Trophoblast cell (in vitro differentiated cells and primary cell): ENCODE measurements around the gene ZNF99.
"Not testable (repeated sequence)": the region's sequence is repeated elsewhere in the genome, so short reads cannot be mapped to it uniquely, and the experiment has no call there.

Experiments
- DNase-seq, 2 donors: peaks; one replicate each; pipeline ENCODE4 v3.0.0-alpha.2; 2016
- H2AFZ ChIP-seq: 2 replicates; pipeline ENCODE4 v1.6.1; 2013; ENCODE audit warnings: low read length, moderate library complexity, mild to moderate bottlenecking; ENCODE audit not compliant: insufficient read depth, poor library complexity
- H2AK5ac ChIP-seq: 2 replicates; pipeline ENCODE4 v1.6.1; 2013; ENCODE audit warnings: mild to moderate bottlenecking, low read length
- H2BK120ac ChIP-seq: 2 replicates; pipeline ENCODE4 v1.6.1; 2013; ENCODE audit warnings: low read length, mild to moderate bottlenecking, moderate library complexity; ENCODE audit not compliant: insufficient read depth, poor library complexity
- H2BK12ac ChIP-seq: 2 replicates; pipeline ENCODE4 v1.6.1; 2013; ENCODE audit warnings: mild to moderate bottlenecking, low read length, moderate library complexity
- H2BK5ac ChIP-seq: 2 replicates; pipeline ENCODE4 v1.6.1; 2013; ENCODE audit warnings: low read length, low read depth, moderate library complexity, mild to moderate bottlenecking; ENCODE audit not compliant: poor library complexity
- H3K14ac ChIP-seq: 2 replicates; pipeline ENCODE4 v1.6.1; 2013; ENCODE audit warnings: mild to moderate bottlenecking, low read length
- H3K18ac ChIP-seq: 2 replicates; pipeline ENCODE4 v1.6.1; 2013; ENCODE audit warnings: mild to moderate bottlenecking, low read length
- H3K23ac ChIP-seq: 2 replicates; pipeline ENCODE4 v1.6.1; 2013; ENCODE audit warnings: low read length
- H3K27ac ChIP-seq: 2 replicates; pipeline ENCODE4 v1.5.1; 2013; ENCODE audit warnings: low read depth, mild to moderate bottlenecking, inconsistent platforms, low read length, moderate library complexity
- H3K27me3 ChIP-seq: 2 replicates; pipeline ENCODE4 v1.6.1; 2013; ENCODE audit warnings: inconsistent platforms, mild to moderate bottlenecking, low read length, moderate library complexity; ENCODE audit not compliant: insufficient read depth
- H3K36me3 ChIP-seq, 2 experiments: 1 replicate in 1 of 2; 2 replicates in 1 of 2; pipeline ENCODE4 v1.6.1; 2013; ENCODE audit warnings: low read length in 2 of 2, mild to moderate bottlenecking in 2 of 2, moderate library complexity in 1 of 2; ENCODE audit not compliant: insufficient read depth in 2 of 2, control insufficient read depth in 1 of 2
- H3K4ac ChIP-seq: 2 replicates; pipeline ENCODE4 v1.6.1; 2013; ENCODE audit warnings: low read depth, mild to moderate bottlenecking, low read length, moderate library complexity
- H3K4me1 ChIP-seq, 2 experiments: 1 replicate in 1 of 2; 2 replicates in 1 of 2; pipeline ENCODE4 v1.6.1; 2013; ENCODE audit warnings: low read length in 2 of 2, mild to moderate bottlenecking in 2 of 2, moderate library complexity in 1 of 2; ENCODE audit not compliant: insufficient read depth in 2 of 2, control insufficient read depth in 1 of 2
- H3K4me2 ChIP-seq: 2 replicates; pipeline ENCODE4 v1.6.1; 2013; ENCODE audit warnings: inconsistent platforms, mild to moderate bottlenecking, low read length, moderate library complexity
- H3K4me3 ChIP-seq: 2 replicates; pipeline ENCODE4 v1.5.1; 2013; ENCODE audit warnings: mild to moderate bottlenecking, low read depth, low read length, inconsistent platforms
- H3K79me1 ChIP-seq: one replicate; pipeline ENCODE4 v1.6.1; 2013; ENCODE audit warnings: low read length
- H3K79me2 ChIP-seq: 2 replicates; pipeline ENCODE4 v1.6.1; 2013; ENCODE audit warnings: low read length, mild to moderate bottlenecking; ENCODE audit not compliant: control insufficient read depth, insufficient read depth, poor library complexity
- H3K9ac ChIP-seq: 2 replicates; pipeline ENCODE4 v1.6.1; 2013; ENCODE audit warnings: mild to moderate bottlenecking, low read length
- H3K9me3 ChIP-seq: 2 replicates; pipeline ENCODE4 v1.6.1; 2013; ENCODE audit warnings: low read depth, mild to moderate bottlenecking, control low read depth, inconsistent platforms, low read length; ENCODE audit not compliant: insufficient read depth
- H4K12ac ChIP-seq: 2 replicates; pipeline ENCODE4 v1.6.1; 2013; ENCODE audit warnings: low read depth, mild to moderate bottlenecking, low read length, moderate library complexity
- H4K8ac ChIP-seq: 2 replicates; pipeline ENCODE4 v1.6.1; 2013; ENCODE audit warnings: low read depth, mild to moderate bottlenecking, low read length, moderate library complexity
- H4K91ac ChIP-seq: one replicate; pipeline ENCODE4 v1.6.1; 2013; ENCODE audit warnings: low read depth, mild to moderate bottlenecking, low read length, moderate library complexity
- WGBS: extraction: QIAGEN DNeasy Blood & Tissue Kit; methylation state at CpG from one replicate; pipeline ENCODE4 v1.1.7; 2013; ENCODE audit warnings: missing lambda C conversion rate; ENCODE audit not compliant: insufficient read length, insufficient coverage; ENCODE audit errors: extremely low coverage; 5-methylcytosine and 5-hydroxymethylcytosine counted together

ZNF99 gene

DNA sequence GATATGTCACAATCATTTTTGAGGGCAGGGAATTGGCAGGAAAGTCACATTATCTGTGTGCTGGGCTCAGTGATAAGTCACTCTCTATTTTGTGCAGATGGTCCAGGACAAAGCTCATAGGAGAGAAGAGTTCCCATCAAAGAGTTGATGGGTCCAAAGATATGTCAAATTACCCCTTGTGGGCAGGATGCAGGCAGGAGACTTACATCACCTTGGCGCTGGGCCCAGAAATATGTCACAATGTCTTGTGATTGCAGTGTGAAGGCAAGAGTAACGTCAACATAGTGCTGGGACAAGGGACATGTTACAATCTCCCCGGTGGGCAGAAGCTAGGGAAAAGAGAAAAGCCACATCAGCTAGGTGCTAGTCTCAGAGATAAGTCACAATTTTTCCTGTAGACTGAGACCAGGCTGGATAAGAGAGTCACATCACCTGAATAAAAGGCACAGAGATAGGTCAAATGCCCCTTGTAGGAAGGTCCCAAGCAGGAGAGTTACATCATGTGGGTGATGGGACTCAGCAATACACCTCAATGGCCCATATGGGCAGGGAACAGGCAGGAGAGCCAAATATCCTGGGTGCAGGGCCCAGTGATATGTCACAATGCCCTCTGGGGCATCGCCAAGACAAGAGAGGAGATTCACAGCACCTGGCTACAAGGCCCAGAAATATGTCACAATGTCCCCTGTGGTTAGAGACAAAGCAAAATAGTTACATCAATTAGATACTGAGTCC, 47.9 kb downstream of the ZNF99 start:
- Histone ChIP-seq H3K27ac (no peak overlapping the region), H3K4me2 (no peak overlapping the region), H2BK12ac (no peak overlapping the region), H2AFZ (no peak overlapping the region), H3K23ac (no peak overlapping the region), H3K4me1 (no peaks in the 10 kb centered on the region), H3K4ac (no peak overlapping the region), H2BK5ac (no peak overlapping the region), H3K14ac (no peak overlapping the region), H3K9ac (no peak overlapping the region), H4K8ac (no peak overlapping the region), H4K91ac (no peak overlapping the region), H3K36me3 (no peaks in the 10 kb centered on the region), H3K18ac (no peak overlapping the region), H3K79me1 (no peaks in the 10 kb centered on the region), H2BK120ac (no peak overlapping the region), H3K4me3 (no peak overlapping the region), H3K27me3 (no peaks in the 10 kb centered on the region), H3K9me3 (peaks cover 33% of the 10 kb centered on the region), H4K12ac (no peak overlapping the region), H2AK5ac (no peak overlapping the region), H3K79me2 (no peaks in the 10 kb centered on the region)
- no CpG with 5 or more reads among the region's 4 CpGs for WGBS
- no peak for DNase-seq

DNA sequence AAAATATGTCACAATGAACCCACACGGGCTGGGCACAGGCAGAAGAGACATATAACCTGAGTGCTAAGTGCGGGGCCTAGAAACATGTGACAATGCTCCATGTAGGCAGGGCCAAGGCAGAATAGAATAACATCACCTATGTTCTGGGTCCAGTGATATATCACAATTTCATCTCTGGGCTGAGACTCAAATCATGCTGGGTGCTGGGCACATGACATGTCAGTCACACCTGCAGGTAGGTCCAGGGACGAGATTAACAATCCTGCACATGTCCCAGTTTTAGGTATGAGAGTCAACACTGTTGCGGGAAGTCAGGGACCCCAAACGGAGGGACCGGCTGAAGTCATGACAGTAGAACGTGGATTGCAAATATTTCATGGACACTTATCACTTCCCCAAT, 50.3 kb downstream of the ZNF99 start:
- no peak overlapping the region for H3K4me2 ChIP-seq
- no peak for DNase-seq
- no peaks in the 10 kb centered on the region for H3K4me1 ChIP-seq
- no peak overlapping the region for H4K12ac ChIP-seq
- H2AK5ac ChIP-seq = no peak overlapping the region
- H2BK12ac ChIP-seq = no peak overlapping the region
- no CpG with 5 or more reads among the region's 7 CpGs for WGBS
- no peaks in the 10 kb centered on the region for H3K36me3 ChIP-seq
- H3K4me3 ChIP-seq = no peak overlapping the region
- no peak overlapping the region for H3K23ac ChIP-seq
- H3K79me2 ChIP-seq = no peaks in the 10 kb centered on the region
- H2BK5ac ChIP-seq = no peak overlapping the region
- H3K4ac ChIP-seq = no peak overlapping the region
- no peak overlapping the region for H2BK120ac ChIP-seq
- no peak overlapping the region for H3K27ac ChIP-seq
- no peak overlapping the region for H2AFZ ChIP-seq
- H4K8ac ChIP-seq = no peak overlapping the region
- H3K14ac ChIP-seq = no peak overlapping the region
- no peaks in the 10 kb centered on the region for H3K27me3 ChIP-seq
- H3K18ac ChIP-seq = no peak overlapping the region
- H3K9ac ChIP-seq = no peak overlapping the region
- no peak overlapping the region for H4K91ac ChIP-seq
- no peaks in the 10 kb centered on the region for H3K79me1 ChIP-seq
- peaks cover 35% of the 10 kb centered on the region for H3K9me3 ChIP-seq

DNA sequence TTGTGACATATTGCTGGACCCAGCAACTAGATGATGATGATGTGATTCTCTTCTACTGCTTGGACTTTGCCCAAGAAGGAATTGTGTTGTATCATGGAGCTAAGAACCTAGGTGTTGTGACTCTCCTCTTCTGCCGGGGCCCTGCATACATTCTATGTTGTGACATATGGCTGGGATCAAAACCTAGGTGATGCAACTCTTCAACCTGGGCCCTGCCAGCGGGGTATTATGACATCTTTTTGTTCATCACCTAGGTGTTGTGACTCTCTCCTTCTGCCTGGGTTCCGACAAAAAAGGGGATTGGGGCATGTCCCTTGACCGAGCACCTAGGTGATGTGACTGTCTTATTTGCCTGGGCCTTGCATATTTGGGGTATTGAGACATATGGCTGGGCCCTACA, 55.7 kb downstream of the ZNF99 start:
- not testable (repeated sequence) for H3K4me2 ChIP-seq

DNA sequence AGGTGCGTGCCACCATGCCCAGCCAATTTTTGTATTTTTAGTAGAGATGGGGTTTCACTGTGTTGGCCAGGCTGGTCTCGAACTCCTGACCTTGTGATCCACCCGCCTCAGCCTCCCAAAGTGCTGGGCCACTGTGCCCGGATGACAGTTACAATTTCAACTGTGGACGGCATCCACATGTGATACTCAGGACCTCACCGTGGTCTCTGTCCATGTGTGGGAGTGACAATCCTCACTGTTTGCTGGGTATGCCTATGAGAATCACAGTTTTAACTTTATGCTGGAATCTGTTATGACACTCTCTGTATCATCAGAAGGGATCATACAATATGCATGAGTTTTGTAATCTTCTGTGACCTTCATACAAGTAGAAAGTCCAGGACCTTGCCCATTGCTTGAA, 62.4 kb downstream of the ZNF99 start:
- DNase-seq, H2AK5ac ChIP-seq, H3K36me3 ChIP-seq, H3K27ac ChIP-seq, H3K23ac ChIP-seq, H3K14ac ChIP-seq, H3K4me1 ChIP-seq, H3K4ac ChIP-seq, H3K9ac ChIP-seq, H3K79me2 ChIP-seq, H3K18ac ChIP-seq, H4K12ac ChIP-seq, H3K27me3 ChIP-seq, H2BK12ac ChIP-seq, H4K8ac ChIP-seq, H3K4me2 ChIP-seq, H2BK5ac ChIP-seq, H4K91ac ChIP-seq, H2BK120ac ChIP-seq, H3K4me3 ChIP-seq, H3K79me1 ChIP-seq, H2AFZ ChIP-seq: not testable (repeated sequence)
- WGBS = no CpG with 5 or more reads among the region's 6 CpGs
- H3K9me3 ChIP-seq = peaks cover 32% of the 10 kb centered on the region

More for the DNA sequence above, 55.7 kb downstream of the ZNF99 start:
- not testable (repeated sequence) for H3K27me3 ChIP-seq, H3K79me2 ChIP-seq, H4K8ac ChIP-seq, H2BK12ac ChIP-seq, H2BK120ac ChIP-seq, H3K4me3 ChIP-seq, H3K79me1 ChIP-seq, DNase-seq, H3K4me1 ChIP-seq, H2AK5ac ChIP-seq, H3K14ac ChIP-seq, H3K18ac ChIP-seq, H4K12ac ChIP-seq, H3K4ac ChIP-seq, H2BK5ac ChIP-seq, H3K9ac ChIP-seq, H3K27ac ChIP-seq, H3K23ac ChIP-seq, H4K91ac ChIP-seq, H2AFZ ChIP-seq, H3K36me3 ChIP-seq
- no CpG with 5 or more reads among the region's 4 CpGs for WGBS
- peaks cover 25% of the 10 kb centered on the region for H3K9me3 ChIP-seq
